ENCODE data around the gene ARHGEF25. TPM values are rescaled to one million over a fixed set of nuclear protein-coding genes. Genes with fewer than 3 reads are reported as not detected.

The ARHGEF25 gene
- total RNA-seq, 2 donors from 2014 or later, result 2.8 to 5.3 TPM

DNA sequence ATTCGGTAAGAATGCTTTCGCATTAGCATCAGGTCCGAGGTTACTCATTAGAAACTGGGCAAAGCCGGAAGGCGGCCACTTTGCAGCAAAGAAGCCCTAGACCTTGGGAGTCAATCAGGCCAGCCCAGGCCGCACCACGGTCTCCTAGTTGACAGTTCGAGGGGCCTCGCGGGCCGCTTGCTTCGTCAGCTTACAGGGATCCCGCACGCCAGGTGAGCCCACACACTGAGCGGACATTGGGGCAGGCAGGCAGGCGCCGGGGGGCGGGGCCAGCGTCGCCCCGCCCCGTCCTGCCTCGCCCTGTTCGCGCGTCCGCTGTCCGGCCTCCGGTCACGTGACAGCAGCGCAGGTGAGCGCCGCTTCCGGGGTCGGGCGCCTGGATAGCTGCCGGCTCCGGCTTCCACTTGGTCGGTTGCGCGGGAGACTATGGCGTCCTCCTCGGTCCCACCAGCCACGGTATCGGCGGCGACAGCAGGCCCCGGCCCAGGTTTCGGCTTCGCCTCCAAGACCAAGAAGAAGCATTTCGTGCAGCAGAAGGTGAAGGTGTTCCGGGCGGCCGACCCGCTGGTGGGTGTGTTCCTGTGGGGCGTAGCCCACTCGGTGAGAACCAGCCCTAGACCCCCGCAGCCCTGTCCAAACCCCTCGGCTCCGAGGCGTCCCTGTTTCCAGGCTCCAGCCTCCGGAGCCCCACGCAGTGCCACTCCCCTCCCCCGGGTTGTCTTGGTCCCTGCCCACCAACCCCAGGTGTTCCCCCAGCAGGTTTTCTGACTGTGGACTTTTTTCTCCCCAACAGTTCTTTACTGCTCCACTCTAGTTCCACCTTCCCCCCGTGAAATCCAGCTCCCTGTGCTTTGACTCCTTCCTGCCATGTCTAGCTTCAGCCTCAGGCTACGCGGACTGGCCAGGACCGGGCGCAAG lies 20.1 kb upstream of the ARHGEF25 start, which contains the start of gene PIP4K2C:
Gene PIP4K2C, plus strand, starts transcription at position 329 of the 918 bp plus-strand sequence. Its CDS starts 98 bp downstream, at position 427.
- DNase-seq, result peak; percentile 86 to 88
- H3K9me3 Mint-ChIP-seq, result no peaks in the 10 kb centered on the region
- peak within 1 kb of the TSS; percentile 79 to 93 for H3K4me3 Mint-ChIP-seq
- peaks cover 21% of the 10 kb centered on the region for H3K4me1 Mint-ChIP-seq (ENCODE audit: low read depth)
- peak within 1 kb of the TSS; percentile 8 for H3K27ac Mint-ChIP-seq
- peaks cover 2 to 3% of the 10 kb centered on the region in 2 donors for H3K36me3 Mint-ChIP-seq (ENCODE audit: insufficient read depth in 2 of 2)
- peak; percentile 98 to 99 for ATAC-seq (replicated peaks in 1 of 2)
- no peaks in the 10 kb centered on the region for H3K27me3 Mint-ChIP-seq (ENCODE audit: low read depth)

DNA sequence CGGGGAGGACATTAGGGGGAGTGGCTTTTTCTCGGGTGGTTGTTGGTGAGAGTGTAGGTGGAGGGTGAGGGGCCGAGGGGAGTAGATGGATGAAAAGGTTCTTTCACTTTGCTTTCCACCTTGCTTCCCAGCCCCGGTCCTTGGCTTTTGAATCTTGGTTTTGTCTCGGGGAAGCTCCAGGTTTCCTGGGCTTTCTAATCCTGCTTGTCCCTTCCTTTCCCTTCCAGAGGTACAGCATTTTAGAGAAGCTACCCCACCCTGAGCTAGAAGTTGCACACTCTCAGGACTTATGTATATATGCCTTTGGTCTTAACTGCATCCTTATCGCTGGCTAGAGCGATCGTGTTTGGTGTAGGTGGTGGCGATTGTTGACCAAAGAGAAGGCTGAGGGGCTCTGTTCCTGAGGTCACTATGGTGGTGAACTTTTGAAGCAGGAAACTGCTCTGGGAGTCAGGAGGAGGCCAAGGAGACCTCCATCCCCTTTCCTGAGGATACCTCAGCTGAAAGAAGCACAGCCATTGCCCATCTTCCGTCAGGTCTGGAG lies 19.4 kb upstream of the ARHGEF25 start:
- Mint-ChIP-seq H3K4me3 (peak overlapping the region; percentile 79 to 93), H3K9me3 (no peaks in the 10 kb centered on the region), H3K36me3 (ENCODE audit: insufficient read depth in 2 of 2) (peaks cover 2 to 3% of the 10 kb centered on the region in 2 donors), H3K27me3 (ENCODE audit: low read depth) (no peaks in the 10 kb centered on the region), H3K27ac (peak overlapping the region; percentile 59), H3K4me1 (ENCODE audit: low read depth) (peaks cover 21% of the 10 kb centered on the region)
- ATAC-seq (replicated peaks in 1 of 2) (no peak), DNase-seq (no peak)

DNA sequence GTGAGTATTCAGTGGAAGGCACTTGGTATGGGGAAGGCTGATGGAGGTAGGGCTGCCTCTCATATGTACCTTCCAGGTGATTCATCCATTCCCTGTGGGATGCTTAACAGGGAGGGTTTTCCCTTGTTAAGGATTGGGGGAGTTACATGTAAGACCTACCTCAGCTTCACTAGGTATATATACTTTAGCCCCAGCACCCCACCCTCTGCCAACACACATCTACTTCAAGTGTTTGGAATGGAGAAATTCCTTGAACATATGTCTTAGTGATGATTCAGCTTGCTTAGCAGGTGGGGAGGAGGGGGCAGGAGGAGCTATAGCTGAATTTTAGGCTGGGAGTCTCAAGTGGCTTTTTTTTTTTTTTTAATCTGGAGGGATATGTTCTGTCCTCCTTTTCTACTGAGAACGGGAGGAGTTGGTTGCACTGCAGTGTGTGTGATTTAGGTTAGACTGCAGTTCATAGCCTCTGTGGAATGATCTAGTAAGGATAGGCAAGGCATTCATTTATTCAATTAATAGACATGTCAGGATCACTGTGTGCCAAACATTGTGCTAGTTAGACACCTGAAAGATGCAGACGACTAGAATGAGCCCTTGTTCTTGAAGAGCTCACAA lies 18.6 kb upstream of the ARHGEF25 start:
- H3K9me3 Mint-ChIP-seq, result no peaks in the 10 kb centered on the region
- no peak for ATAC-seq (replicated peaks in 1 of 2)
- peak overlapping the region; percentile 79 to 93 for H3K4me3 Mint-ChIP-seq
- no peaks in the 10 kb centered on the region for H3K27me3 Mint-ChIP-seq (ENCODE audit: low read depth)
- H3K36me3 Mint-ChIP-seq (ENCODE audit: insufficient read depth in 2 of 2), result peaks cover 4% of the 10 kb centered on the region in 2 donors
- no peak for DNase-seq
- peaks cover 21% of the 10 kb centered on the region for H3K4me1 Mint-ChIP-seq (ENCODE audit: low read depth)
- peak overlapping the region; percentile 59 for H3K27ac Mint-ChIP-seq

DNA sequence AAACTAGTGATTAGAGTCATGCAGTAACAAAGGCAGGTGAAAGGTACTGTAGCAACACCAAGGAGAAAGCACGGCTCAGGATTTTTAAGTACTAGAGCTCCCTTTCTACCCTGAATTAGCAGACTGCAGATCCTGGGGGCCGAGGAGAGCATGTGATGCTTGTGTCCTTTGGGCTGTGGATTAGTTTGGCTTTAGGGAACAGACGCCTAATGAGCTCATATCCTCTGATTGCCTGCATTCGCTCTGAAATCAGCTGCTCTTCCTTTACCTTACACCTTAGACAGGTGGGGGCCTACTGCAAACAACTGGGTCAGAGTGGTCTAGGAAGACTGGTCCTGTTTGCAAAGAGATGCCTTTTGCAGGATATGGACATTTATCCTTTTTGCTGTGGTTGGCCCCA lies 18.0 kb upstream of the ARHGEF25 start:
- Mint-ChIP-seq H3K4me3 (no peak overlapping the region), H3K36me3 (ENCODE audit: insufficient read depth in 2 of 2) (peaks cover 4 to 6% of the 10 kb centered on the region in 2 donors), H3K27ac (no peak overlapping the region), H3K4me1 (ENCODE audit: low read depth) (peaks cover 21% of the 10 kb centered on the region), H3K27me3 (ENCODE audit: low read depth) (no peaks in the 10 kb centered on the region), H3K9me3 (no peaks in the 10 kb centered on the region)
- ATAC-seq (replicated peaks in 1 of 2) (no peak), DNase-seq (no peak)

DNA sequence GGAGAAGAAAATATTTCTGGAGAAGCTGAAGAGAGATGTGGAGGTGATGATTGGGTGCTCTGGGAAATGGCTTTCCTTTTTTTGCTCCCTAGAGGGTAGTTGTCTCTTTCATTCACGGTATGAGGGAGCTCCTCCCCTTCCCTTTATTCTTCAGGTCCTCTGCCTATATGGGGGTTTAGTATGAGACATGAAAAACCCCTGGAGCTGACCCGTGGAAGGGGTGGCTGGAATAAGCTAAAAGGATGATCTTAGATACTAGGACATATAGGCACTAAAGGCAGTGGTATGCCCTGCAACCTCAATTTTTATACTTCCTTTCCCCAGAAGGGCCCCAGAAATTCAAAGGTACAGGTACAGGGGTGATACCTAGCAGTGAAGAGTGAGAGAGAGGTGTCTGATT lies 10.8 kb upstream of the ARHGEF25 start:
- peaks cover 4 to 11% of the 10 kb centered on the region in 2 donors for H3K36me3 Mint-ChIP-seq (ENCODE audit: insufficient read depth in 2 of 2)
- H3K27me3 Mint-ChIP-seq (ENCODE audit: low read depth), result no peaks in the 10 kb centered on the region
- no peak for ATAC-seq (replicated peaks in 1 of 2)
- peaks cover 0 to 1% of the 10 kb centered on the region in 2 donors for H3K9me3 Mint-ChIP-seq
- H3K4me1 Mint-ChIP-seq (ENCODE audit: low read depth), result peaks cover 17% of the 10 kb centered on the region
- no peak overlapping the region for H3K4me3 Mint-ChIP-seq
- H3K27ac Mint-ChIP-seq, result no peak overlapping the region
- DNase-seq, result no peak

DNA sequence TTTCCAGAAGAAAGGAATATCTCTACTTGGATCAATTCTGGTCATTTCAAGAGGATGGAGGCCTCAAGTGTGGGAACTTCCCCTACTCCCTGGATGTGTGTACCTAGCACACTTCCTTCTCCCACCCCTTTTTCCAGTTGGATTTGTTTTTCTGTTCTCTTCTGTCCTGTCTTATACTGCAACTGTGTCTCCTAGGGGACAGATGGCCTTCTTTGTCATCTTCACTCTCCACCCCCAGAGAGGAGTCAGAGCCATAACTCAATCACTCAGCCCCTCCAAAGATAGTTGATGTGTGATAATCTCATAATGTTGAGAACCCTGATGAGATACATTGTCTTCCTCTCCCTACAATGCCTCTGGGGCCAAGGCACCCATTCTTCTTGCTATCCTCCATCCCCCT lies 8.7 kb upstream of the ARHGEF25 start:
- Mint-ChIP-seq H3K36me3 (ENCODE audit: insufficient read depth in 2 of 2) (peaks cover 0 to 8% of the 10 kb centered on the region in 2 donors), H3K27me3 (ENCODE audit: low read depth) (no peaks in the 10 kb centered on the region), H3K4me3 (no peak overlapping the region), H3K27ac (no peak overlapping the region), H3K4me1 (ENCODE audit: low read depth) (peaks cover 23% of the 10 kb centered on the region), H3K9me3 (peaks cover 0 to 1% of the 10 kb centered on the region in 2 donors)
- no peak for ATAC-seq (replicated peaks in 1 of 2)
- no peak for DNase-seq

DNA sequence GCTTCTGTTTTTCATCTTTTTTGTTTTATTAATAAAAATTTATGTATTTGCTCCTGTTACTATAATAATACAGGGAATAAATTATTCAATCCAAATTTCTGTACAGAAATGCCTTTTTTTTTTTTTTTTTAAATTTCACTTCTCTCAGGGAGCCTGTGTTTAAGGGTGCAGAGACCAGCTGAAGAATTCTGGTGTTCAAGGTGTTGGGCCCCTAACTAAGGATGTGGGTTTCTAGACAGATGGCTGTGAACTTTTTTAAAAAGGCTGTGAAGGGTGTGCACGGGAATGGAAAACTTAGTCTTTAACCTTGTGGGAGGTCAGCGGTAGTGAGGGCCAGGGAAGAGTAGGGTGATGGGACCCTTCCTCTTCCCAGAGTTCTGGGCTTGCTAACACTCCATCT lies 7.9 kb upstream of the ARHGEF25 start:
- Mint-ChIP-seq H3K4me1 (ENCODE audit: low read depth) (peaks cover 23% of the 10 kb centered on the region), H3K27me3 (ENCODE audit: low read depth) (no peaks in the 10 kb centered on the region), H3K27ac (peak overlapping the region; percentile 18), H3K9me3 (peaks cover 0 to 1% of the 10 kb centered on the region in 2 donors), H3K36me3 (ENCODE audit: insufficient read depth in 2 of 2) (peaks cover 0 to 5% of the 10 kb centered on the region in 2 donors), H3K4me3 (peak overlapping the region; percentile 65 to 88)
- DNase-seq (no peak), ATAC-seq (replicated peaks in 1 of 2) (no peak)

DNA sequence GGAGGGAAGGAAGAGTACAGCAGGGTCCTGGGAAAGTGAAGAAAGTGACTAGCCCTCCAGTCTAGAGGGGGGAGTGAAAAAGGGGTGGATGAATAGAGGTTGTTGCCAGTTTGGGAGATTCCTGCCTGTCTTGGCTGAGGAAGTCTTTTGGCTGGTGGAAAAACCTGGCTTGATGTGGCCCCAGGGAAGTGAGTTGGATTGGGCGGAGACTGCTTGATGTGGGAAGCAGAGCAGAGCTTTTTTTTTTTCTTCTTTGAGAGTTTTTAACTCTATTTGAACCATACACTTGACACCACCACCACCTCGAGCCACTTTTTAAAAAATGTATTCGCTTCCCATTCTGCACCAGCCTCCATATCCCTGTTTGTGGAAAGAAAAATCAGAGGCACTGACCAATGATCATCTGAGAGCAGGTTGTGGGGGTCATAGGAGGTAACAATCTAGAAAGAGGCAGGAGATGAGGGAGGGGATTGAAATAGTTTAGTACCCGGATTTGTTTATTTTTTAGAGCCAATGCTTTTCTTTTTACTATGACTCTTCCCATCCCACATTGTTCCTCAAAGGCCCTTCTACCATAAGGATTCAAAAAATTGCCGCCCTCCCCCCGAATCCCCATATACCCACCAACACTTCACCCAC lies 7.3 kb upstream of the ARHGEF25 start:
- H3K27ac Mint-ChIP-seq, result peak overlapping the region; percentile 52
- ATAC-seq (replicated peaks in 1 of 2) (no peak), DNase-seq (no peak)
- no peaks in the 10 kb centered on the region for H3K27me3 Mint-ChIP-seq (ENCODE audit: low read depth)
- peaks cover 23% of the 10 kb centered on the region for H3K4me1 Mint-ChIP-seq (ENCODE audit: low read depth)
- peaks cover 0 to 1% of the 10 kb centered on the region in 2 donors for H3K9me3 Mint-ChIP-seq
- H3K4me3 Mint-ChIP-seq, result peak overlapping the region; percentile 77 to 88
- peaks cover 0 to 5% of the 10 kb centered on the region in 2 donors for H3K36me3 Mint-ChIP-seq (ENCODE audit: insufficient read depth in 2 of 2)

DNA sequence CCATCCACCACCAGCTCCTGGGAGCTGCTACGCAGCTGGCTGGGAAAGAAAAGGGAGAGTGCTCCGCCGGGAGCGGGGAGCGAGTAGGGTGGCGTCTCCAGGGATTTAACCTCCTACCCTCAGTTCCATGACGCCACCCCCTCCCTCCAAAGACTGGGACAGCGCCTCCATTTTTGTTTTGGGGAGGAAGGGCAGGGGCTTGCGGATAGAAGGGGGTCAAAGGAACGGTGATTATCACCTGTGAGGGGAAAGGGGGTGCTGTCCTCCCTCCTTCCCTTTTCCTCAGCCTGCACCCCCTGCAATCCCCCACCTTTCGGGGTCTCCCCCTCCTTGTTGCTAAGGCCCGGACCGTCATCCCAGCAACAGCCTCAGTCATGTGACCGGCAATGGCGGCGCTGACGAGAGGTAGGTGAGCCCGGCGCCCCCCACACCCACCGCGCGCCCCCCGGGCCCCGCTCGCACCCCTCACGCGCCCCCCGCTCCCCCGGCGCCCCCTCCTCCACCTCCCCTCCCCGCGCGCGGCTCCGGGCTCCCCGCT lies 6.7 kb upstream of the ARHGEF25 start, which contains the start of gene DTX3:
Gene DTX3, plus strand, starts transcription at position 371 of the 538 bp plus-strand sequence. CDS start 1,694 bp downstream, outside the sequence.
- DNase-seq, result peak; percentile 49

DNA sequence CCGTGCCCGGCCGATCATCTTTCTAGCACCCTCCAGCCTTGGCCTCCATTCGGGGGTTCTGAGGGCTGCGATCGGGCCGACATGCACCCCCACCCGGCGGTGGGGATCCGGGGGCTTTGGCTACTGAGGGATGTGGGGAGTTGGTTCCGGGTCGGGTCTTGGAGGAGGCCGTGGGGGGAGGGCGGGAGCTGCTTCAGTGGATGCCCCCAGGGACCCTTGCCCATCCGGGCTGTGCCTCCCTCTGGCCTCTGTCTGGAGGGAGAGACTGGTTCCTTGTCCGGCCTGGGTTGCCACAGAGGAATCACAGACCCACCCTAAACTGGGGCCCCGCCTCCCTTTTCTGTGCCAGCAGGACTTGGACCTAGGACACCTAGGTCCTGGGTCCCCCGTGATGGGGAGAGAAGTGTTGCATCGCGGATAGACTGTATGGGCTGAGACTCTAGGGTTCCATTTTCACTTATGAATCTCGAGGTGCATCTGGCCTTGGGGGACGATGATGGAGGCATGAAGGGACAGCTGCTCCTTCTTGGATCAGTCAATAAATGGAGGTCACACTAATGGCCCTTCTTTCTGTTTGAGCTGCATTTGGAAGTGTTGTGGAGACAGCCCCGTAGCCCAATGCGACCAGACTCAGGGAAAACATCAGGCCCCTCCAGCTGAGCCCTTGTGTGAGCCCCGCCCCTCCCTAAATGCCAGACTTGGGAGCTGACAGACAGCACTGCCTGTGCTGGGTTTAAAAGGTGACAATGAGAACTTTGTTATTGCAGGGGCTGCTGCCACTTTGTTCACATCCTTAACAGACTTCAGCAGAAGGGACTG lies 6.0 kb upstream of the ARHGEF25 start:
- Mint-ChIP-seq H3K4me1 (ENCODE audit: low read depth) (peaks cover 24% of the 10 kb centered on the region), H3K36me3 (ENCODE audit: insufficient read depth in 2 of 2) (peaks cover 0 to 5% of the 10 kb centered on the region in 2 donors), H3K4me3 (peak overlapping the region; percentile 77 to 88), H3K27ac (peak overlapping the region; percentile 41), H3K27me3 (ENCODE audit: low read depth) (no peaks in the 10 kb centered on the region), H3K9me3 (peaks cover 0 to 1% of the 10 kb centered on the region in 2 donors)
- peak in 1 of 2 donors; percentile 29 for DNase-seq
- peak; percentile 53 to 58 for ATAC-seq (replicated peaks in 1 of 2)

More for the DNA sequence above, 6.7 kb upstream of the ARHGEF25 start, which contains the start of gene DTX3:
- ATAC-seq (replicated peaks in 1 of 2), result peak; percentile 75
- Mint-ChIP-seq H3K36me3 (ENCODE audit: insufficient read depth in 2 of 2) (peaks cover 0 to 5% of the 10 kb centered on the region in 2 donors), H3K9me3 (peaks cover 0 to 1% of the 10 kb centered on the region in 2 donors), H3K4me3 (peak within 1 kb of the TSS; percentile 77 to 88), H3K27me3 (ENCODE audit: low read depth) (no peaks in the 10 kb centered on the region), H3K27ac (peak within 1 kb of the TSS; percentile 52), H3K4me1 (ENCODE audit: low read depth) (peaks cover 23% of the 10 kb centered on the region)

DNA sequence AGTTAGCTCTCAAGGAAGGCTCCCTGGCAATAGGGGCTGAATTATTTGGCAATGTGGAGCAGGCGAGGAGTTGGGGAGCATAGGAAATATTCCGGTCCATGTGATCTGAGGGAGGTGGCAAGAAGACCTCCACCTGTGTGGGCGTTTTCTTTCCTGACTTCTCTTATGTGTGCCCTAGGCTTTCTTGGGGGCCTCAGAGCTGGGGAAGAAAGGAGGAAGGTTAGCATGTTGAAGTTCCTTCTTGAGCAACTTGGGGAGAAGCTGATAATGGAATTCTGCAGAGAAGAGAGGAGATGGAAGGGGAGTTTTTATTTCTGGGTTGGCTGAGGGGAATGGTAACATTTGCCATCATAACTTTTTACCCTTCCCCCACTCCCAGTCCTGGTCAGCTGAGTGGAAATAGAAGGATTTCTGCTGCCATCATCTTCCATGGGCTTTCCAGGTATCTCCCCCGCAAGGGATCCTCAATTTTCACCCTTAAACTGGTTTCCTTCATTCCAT lies 5.4 kb upstream of the ARHGEF25 start:
- DNase-seq, result no peak
- Mint-ChIP-seq H3K4me1 (ENCODE audit: low read depth) (peaks cover 29% of the 10 kb centered on the region), H3K36me3 (ENCODE audit: insufficient read depth in 2 of 2) (peaks cover 0 to 5% of the 10 kb centered on the region in 2 donors), H3K4me3 (peak overlapping the region; percentile 77 to 88), H3K9me3 (peaks cover 0 to 1% of the 10 kb centered on the region in 2 donors), H3K27me3 (ENCODE audit: low read depth) (no peaks in the 10 kb centered on the region), H3K27ac (no peak overlapping the region)
- no peak for ATAC-seq (replicated peaks in 1 of 2)
